ENCODE data around the gene STX17.

The STX17 gene

DNA sequence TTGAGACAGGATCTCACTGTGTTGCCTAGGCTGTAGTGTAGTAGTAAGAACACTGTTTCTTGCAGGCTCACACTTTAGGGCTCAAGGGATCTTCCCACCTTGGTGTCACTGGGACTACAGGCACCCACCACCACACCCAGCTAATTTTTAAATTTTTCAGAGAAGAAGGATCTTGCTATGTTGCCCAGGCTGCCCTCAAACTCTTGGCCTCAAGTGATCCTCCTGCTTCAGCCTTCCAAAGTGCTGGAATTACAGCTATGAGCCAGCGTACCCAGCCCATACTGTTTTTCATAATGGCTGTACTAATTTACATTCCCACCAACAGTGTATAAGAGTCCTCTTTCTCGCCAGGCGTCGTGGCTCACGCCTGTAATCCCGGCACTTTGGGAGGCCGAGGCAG lies 5.1 kb downstream of the STX17 start:
- DNase-seq = no peak

DNA sequence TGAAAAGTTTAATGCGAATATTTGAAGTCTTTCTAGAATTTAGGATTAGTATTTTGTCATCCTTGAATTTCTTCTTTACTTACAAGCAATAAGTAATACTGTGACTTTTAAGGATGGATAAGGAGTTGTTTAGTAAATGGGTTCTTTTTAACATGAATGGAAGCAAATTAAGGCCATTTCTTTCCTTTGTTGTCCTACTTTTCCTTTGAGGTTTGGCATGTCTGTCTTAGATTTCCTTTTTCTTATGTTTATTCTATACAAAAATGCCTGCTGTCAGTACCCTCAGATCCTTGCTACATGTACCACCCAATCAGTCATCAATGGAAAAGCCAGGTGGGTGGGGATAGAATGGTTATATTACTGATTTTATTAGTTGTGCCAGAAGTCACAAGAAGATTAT lies 10.2 kb downstream of the STX17 start:
- DNase-seq = no peak

DNA sequence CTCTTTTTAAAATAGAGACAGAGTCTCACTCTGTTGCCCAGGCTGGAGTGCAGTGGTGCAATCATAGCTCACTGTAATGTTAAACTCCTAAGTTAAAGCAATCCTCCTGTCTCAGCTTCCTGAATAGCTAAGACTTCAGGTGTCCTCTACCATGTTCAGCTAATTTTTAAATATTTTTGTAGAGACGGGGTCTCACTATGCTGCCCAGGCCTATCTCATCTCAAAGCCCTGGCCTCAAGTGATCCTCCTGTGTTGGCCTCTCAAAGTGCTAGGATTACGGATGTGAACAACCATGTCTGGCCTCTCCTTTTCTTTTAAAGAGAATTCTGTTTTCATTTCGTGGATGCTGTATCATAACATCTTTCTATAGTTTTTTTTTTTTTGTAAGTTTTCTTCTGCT lies 11.7 kb downstream of the STX17 start:
- no peak for DNase-seq

DNA sequence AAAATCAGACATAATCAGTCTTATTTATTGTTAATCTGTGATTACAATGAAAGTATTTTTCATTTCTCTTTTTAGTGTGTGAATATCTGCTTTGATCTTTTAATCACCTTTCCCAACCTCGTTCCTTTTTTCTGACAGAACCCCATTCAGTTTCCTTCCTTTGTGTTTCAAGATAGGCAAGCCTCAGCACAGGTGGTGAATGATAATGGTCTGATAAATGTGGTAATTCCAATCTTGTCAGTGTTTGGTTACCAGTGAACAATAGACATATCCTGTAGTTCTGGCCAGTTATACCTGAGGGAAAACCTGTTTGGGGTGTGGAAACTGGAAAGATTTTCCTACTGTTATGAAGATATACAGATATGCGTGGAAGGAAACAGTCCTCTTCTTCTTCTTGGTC lies 13.5 kb downstream of the STX17 start:
- DNase-seq = no peak

DNA sequence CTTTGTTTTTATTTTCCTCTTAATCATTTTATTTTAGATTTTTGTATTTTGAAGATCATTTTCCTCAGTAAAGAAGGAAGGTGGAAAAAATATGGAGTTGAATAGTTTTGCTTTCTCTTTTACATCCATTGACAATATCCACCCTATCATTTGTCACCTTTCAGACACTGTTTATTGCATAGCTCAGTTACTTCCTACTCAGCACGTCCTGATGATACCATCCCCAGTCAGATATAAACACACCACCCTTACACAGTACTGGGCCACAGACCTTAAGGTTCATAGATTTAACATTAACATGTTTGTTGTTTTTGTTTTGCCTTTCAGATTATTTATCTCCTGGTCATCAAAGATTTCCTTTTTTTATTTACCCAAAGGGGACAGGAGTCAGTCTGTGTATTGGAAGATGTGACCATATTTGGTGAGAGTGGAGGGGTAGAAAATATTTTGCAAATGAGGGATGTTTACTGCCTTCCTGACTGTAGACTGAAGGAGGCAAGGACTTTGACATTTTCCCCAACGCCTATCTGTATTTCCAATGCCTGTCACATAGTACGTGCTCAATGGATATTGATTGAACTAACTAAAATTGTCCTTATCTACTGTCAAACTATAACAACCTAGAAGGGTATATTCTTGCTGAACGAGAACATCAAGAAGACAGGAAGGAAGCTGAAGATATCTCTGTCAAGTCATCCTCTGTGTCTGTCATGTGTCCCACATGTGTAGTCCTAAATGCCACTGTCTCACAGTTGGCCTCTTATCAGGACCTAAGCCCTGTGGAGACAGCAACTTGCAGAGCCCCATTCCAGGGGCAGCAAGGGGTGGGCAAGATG lies 15.6 kb downstream of the STX17 start:
- DNase-seq = no peak

DNA sequence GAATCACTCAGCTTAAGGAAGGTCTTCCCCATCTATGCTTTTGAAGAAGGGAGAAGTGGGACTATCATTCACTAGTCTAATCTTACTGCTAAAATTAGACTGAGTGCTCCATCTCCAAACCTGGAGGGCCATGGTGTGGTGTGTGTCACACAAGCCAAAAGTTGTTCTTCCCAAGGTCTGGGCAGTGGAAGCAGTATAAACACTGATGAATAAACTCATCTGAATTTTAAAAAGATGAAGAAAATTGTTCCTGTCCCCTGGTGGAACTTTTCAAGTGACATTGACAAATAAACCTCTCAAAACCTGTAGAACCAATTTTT lies 16.2 kb downstream of the STX17 start:
- DNase-seq = no peak

DNA sequence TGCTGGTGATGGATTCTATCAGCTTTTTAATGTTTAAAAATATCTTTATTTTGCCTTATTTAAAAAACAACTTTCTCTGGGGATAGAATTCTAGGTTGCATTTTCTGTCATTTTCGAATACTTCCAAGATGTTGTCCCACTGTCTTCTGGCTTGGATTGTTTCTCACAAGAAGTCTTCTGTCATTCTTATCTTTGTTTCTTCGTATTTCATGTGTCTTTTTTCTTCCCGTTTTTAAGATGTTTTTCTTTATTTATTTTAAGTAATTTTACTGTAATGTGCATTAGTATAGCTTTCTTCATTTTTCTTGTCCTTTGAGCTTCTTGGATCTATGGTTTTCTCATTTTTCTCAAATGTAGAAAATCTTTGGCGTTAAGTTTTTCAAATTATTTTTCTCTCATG lies 19.1 kb downstream of the STX17 start:
- DNase-seq = no peak

DNA sequence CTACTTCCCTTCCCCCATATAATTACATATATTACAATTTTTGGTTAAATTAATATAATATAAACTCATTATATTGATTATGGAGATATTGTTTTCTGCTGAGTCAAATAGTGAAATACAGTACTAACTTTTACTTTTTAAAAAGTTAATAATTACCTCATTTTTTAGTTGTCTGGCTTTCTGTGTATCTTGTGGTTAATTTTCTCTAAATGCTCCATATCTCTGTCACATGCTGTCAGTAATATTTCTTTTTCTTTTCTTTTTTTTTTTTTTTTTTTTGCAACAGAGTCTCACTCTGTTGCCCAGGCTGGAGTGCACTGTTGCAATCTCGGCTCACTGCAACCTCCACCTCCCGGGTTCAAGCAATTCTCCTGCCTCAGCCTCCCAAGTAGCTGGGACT lies 23.2 kb downstream of the STX17 start:
- no peak for DNase-seq

DNA sequence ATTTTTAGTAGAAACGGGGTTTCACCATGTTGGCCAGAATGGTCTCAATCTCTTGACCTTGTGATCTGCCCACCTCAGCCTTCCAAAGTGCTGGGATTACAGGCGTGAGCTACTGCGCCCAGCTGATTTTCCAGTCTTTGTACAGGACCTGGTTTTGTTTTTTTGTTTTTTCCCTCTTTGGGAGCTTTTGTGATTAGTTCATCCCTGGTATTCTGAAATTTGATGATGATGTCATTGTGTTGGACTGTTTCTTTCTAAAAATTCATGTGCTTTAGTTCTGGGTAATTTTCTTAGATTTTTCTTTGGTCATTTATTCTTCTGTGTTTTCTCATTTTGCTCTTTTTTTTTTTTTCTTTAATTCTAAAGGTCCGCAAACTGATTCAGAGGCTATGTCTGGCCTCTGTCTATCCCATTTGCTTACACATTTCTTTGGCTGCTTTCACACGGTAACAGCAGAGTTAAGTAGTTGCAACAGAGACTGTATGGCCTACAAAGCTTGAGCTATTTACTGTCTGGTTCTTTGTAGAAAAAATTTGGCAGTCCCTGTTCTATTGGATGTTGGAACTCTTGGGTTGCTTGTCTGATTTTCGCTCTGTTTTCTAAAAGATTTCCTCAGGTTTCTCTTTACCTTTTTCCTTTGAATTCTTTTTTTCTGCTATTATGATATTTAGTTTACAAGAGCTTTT lies 24.8 kb downstream of the STX17 start:
- DNase-seq = peak in 1 of 2 donors; percentile 10

DNA sequence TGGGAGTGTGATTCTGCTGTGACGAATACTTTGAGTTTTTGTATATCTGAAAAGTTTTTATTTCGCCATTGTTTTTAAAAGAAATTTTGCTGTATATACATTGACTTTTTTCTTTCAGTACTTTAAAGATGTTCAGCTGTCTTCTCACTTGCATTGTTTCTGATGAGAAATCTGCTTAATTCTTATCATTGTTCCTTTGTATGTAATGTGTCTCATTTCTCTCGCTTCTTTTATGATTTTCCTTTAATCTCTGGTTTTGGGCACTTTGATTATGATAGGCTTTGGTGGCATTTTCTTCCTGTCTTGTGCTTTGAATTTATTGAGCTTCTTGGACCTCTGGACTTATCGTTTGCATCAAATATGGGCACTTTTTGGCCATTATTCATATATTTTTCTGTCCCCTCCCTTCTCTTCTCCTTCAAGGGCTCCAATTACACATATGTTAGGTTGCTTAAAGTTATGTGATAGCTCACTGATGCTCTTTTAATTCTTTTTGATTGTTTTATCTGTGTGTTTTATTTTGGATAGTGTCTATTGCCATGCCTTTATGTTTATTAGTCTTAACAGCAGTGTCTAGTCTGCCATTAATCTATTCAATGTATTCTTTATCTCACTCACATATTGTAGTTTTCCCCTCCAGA lies 30.6 kb downstream of the STX17 start:
- DNase-seq = no peak

DNA sequence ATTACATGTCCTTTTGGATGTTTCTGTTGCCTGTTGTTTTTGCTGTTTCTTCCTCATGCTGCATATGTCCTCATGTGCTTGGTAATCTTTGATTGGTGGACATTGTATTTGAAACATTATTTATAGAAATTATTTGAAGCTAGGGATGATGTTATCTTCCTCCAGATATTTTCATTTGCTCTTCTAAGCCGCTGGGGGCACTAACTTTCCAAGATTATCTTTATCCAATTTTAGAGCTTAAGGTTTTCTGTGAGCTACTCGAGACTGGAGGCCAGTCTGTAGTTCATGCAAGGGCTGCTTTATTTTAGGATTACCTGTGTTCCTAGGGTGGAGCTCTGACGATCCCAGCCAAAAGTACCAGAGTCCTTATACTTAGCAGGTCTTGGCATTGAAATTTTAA lies 40.9 kb downstream of the STX17 start:
- DNase-seq = no peak

DNA sequence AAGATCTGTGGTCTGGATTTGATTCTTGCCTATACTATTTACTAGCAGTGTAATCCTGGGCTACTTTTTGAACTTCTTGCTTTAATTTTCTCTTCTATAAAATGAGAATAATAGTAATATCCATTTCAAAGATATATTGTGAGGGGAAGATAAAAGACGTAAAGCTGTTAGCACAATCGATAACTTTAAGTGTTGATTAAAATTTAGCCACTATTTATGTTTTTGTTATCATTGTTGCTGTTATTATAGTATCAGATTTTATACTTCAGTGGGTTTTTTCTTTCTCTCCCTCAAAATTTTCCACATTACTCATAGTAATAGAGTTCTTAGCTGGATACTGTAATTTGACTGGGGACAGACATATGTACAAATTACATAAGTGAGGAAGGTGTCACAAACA lies 42.0 kb downstream of the STX17 start:
- no peak for DNase-seq

DNA sequence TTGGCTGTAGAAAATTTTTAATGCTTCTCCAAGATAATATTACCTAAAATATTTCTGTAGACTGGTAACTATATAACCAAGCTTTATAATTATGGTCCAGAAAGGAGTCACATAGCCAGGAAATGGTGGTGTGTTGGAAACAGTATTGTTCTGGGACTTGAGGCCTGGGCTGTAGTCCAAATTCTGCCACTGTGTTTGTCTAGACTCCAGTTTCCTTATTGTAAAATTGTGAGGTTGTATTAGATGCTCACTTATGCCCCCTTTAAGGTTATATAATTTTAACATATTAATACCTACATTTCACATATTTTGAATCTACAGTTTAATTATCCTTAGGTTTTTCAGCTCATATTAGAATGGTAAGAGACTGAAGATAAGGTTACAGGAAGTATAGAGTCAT lies 42.4 kb downstream of the STX17 start:
- DNase-seq = no peak

DNA sequence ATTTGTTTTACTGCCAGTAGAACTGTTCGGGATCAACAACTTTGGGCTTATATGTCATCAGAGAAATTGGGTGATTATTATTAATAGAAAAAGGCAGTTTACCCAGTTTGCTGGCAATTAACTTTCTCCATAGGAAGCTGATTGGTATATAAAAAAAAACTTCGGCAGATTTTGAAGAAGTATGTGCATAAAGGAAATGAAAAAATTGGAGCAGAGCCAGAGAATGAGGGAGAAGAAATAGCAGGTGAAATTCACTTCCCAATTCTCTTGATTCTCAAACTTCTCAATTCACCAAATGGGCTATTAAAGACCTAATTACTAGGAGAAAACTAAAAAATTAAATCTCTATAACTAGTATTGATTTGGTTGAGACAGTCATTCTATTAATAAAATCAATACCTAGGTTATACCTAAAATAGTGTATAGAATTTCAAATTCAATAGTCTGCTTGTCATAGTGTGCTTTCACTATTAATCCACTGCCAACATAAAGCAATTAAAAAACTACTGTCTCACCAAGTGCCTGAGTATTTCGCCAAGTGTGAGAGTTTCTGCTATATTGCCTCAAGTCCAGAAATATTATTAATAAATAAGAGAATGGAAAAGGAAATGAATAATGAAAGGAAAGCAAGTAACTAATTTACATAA lies 47.5 kb downstream of the STX17 start:
- DNase-seq = no peak

DNA sequence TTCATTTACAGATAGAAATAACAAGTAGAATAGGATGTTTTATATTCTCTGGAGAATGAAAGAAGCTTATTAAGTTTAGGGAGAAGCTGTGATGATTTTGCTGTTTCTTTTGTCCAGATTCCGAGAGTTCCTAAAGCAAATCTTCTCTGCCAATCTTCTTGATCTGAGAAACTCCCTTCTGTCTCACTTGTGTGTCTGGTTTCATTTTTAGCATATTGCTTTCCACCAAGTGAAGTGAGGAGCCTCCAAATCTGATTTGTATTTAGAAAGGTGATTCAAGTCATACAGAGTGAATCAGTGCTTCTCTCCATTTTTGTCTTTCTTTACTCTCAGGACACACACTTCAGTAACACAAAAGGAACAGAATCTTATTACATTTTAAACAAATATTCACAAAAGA lies 48.4 kb downstream of the STX17 start:
- DNase-seq = no peak

DNA sequence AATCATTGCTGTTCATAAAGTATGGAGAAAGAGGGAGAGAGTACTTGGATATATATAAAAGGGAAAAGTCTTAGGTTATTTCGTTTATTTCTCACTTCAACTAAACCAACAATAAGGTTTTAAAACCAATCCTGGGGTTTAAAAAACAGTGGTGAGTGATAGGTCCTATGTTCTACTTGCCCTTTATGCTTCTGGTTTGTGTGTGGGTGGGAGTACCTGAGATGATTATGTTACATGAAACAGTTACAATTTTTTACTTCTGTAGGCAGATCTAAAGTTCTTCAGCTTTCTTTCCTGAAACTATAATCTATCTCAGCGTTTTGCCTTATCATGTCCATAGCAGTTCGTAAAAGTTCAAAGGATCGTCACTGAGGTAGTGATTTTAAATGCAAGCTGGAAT lies 49.2 kb downstream of the STX17 start:
- DNase-seq = no peak

DNA sequence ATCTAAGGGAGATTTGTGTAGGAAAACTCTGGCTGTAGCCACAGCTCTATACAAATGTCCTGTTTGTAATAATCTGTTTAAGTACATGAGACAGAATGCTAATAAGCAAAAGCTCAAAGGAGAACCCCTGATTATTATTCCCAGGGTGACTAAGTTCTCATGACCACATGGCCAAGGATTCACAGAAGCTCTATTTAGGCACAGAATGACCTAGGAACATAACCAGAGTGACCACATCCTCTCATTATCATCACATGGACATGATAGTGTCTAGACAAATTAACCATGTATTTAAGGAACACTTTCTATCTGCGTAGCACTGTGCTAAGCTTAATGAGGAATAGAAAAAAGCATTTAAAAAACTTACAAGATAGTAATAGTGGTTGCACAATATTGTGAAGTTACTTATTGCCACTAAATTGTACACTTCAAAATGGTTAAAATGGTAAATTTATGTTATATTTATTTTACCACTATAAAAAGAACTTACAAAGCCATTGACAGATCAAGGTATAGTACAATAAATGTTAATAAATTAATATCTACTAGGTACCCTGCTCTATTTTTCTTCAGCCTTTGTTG lies 56.3 kb downstream of the STX17 start:
- peak in 1 of 2 donors; percentile 31 for DNase-seq

DNA sequence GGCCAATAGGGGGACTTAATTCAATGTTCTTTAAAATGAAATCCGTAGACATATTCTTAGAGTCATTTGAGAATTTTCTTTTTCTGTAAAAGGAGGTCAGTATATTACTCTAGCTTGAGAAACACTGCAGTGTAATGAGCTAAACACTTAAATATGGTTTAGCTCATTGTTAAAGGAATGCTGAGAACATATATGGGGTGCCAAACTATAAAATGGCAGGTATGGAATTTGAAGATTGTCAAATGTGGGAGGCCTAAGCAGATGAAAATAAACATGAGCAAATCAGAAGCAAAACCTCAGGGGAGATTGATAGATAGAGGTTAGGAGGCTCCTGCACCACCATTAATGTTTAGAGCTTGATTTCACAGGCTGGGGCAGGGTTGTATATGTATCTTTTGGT lies 57.9 kb downstream of the STX17 start:
- DNase-seq = no peak

DNA sequence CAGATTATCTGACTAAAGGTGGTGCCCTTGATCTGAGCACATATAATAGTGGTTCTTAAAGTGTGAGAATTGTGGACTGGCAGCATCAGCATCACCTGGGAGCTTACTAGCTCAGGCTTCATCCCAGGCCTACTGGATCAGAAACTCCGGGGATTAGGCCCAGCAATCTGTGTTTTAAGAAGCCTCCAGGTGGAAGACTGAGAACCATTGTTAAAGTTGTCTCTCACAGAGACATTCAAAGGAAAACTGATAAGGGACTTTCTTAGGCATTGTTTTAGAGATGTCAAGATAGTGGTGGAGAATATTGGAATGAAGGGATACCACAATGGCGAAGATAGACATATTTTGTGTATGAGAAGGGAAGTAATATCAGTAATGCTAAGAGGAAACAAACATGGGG lies 59.5 kb downstream of the STX17 start:
- DNase-seq = no peak

DNA sequence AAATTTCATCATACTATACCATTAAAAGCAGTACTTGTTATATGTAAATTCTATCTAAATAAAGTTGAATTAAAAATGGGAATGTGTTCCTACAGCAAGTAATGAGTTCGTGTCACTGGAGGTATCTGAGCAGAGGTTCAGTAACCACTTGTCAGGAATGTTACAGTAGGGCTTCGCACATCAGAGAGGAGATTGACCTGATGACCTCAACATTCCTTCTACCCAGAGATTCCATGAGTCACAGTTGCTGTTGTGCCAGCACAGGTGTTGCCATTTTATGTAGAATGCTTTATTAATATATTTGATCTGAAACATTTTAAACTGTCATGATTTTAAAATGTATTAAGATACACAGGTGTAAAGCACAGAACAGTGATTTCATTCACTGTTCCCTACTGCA lies 60.3 kb downstream of the STX17 start:
- DNase-seq = no peak

DNA sequence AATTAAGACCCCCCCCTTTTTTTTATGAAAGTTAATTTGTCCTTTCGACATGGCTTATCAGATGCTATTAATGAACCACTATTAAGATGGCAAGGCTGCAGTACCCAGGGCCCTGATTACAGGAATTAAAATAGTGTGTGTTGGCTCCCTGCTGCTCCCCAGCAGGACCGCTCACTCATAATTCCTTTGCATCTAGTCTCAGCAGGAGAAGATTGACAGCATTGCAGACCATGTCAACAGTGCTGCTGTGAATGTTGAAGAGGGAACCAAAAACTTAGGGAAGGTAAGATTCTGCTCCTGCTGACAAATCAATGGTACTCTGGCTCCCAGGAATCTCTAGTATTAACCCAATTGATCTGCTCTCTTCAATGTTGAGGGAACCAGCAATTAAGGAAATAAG lies 61.0 kb downstream of the STX17 start:
- no peak for DNase-seq

DNA sequence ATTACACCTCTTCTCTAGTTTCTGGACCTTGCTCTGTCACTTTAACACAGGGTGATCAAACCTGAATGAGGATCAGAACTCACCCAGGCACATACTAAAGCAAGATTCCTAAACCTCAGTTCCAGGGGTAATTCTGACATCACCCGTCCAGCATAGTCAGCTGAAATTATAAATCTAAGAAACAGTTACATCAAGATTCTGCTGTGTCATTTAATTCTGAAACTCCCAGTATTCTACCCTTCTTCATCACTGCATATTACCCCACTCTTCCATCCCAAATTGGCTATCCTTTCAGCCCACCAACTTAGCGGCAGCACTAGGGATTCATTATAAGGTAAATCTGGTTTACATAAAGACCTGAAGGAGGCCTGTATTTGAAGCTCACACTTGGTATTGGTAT lies 64.0 kb downstream of the STX17 start:
- no peak for DNase-seq

DNA sequence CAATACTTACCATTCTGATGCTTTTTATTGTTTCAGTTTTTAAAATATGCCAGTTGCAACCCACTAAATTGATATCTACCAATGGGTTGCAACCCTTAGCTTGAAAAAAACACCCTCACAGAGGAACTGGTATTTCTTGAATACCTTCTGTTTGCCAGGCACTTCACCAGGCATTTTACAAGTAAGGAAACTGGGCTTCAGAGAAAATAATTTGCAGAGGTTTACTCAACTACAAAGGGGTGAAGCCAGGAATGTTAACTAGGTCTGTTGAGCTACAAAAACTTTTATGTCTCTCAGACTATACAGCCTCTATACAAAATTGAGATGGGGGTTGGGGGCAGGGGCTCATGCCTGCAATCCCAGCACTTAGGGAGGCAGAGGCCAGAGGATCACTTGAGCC lies 65.0 kb downstream of the STX17 start:
- no peak for DNase-seq

DNA sequence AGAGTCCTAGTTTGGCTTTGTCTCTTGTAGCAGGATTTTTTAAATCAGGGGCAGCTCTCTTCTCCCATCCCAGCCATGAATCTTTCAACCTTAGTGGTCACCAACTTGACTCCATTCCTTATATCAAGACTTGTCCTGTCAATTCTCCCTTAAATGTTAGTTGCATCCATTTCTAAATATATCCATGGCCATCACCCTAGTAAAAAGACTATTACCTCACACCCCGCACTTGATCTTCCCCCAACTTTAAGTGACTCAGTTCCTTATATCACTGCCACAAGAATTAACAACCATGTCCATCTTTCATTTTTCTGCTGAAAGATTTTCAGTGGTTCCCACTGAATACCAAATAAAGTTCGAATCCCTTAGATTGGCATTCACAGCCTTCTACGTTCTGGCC lies 67.0 kb downstream of the STX17 start:
- peak in 1 of 2 donors; percentile 15 for DNase-seq
